Measurements from ENCODE around the gene ADGRL3. TPM values are rescaled to one million over a fixed set of nuclear protein-coding genes. Genes with fewer than 3 reads are reported as not detected.

ADGRL3 gene
- total RNA-seq, 2 experiments from 2014 or later: not detected

DNA sequence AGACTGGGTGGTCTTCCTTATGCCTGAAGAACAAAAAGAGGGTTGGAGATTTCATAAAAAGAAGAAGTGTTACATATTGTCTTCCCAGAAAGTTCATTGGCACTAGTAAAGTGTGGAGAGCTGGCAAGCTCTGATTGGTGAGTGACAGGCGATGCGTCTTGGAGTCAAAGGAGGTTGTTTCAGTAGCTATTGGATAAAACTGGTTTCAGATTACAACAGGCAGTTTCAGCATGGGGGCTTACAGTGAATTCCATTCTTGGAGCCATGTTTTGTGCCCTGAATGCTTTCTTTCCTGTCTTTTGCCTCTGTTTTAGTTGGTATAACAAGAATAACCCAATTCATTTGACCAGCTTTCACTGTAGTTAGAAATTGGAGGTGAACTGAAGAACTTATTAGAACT lies 750.5 kb downstream of the ADGRL3 start:
- H3K79me2 ChIP-seq (ENCODE audit: insufficient read depth, low read depth, low read length): no peaks in the 10 kb centered on the region
- intact Hi-C loops (cut with micrococcal nuclease; ENCODE audit: unreplicated experiment): no loop called here
- no peak for DNase-seq (ENCODE audit: low spot score)
- H3K4me2 ChIP-seq (ENCODE audit: low read length): no peak overlapping the region
- TF ChIP-seq EZH2phosphoT487 (IDR thresholded peaks at IDR 0.05; ENCODE audit: borderline replicate concordance, low read depth, low read length): no peak
- TF ChIP-seq, protein P1, sequence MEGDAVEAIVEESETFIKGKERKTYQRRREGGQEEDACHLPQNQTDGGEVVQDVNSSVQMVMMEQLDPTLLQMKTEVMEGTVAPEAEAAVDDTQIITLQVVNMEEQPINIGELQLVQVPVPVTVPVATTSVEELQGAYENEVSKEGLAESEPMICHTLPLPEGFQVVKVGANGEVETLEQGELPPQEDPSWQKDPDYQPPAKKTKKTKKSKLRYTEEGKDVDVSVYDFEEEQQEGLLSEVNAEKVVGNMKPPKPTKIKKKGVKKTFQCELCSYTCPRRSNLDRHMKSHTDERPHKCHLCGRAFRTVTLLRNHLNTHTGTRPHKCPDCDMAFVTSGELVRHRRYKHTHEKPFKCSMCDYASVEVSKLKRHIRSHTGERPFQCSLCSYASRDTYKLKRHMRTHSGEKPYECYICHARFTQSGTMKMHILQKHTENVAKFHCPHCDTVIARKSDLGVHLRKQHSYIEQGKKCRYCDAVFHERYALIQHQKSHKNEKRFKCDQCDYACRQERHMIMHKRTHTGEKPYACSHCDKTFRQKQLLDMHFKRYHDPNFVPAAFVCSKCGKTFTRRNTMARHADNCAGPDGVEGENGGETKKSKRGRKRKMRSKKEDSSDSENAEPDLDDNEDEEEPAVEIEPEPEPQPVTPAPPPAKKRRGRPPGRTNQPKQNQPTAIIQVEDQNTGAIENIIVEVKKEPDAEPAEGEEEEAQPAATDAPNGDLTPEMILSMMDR (conservative IDR thresholded peaks at IDR 0.05; ENCODE audit: low read length): no peak
- no peaks in the 10 kb centered on the region for H4K20me1 ChIP-seq (ENCODE audit: insufficient read depth, low read length)
- H2AFZ ChIP-seq (ENCODE audit: low read length): no peak overlapping the region
- no peak overlapping the region for H3K4me3 ChIP-seq (ENCODE audit: low read depth, low read length, poor library complexity, severe bottlenecking)
- no peak overlapping the region for H3K27ac ChIP-seq (ENCODE audit: low read depth, low read length, poor library complexity, severe bottlenecking)
- no peaks in the 10 kb centered on the region for H3K9me2 ChIP-seq (ENCODE audit: insufficient read depth, low read length)
- POLR2A ChIA-PET: no interaction called here
- BruUV-seq (replicated peaks): no TSS peak
- H3K36me3 ChIP-seq (ENCODE audit: insufficient read depth, low read length): no peaks in the 10 kb centered on the region
- no peaks in the 10 kb centered on the region for H3K4me1 ChIP-seq (ENCODE audit: insufficient read depth, low read length, poor library complexity, severe bottlenecking)
- CTCF ChIA-PET (ENCODE audit: unreplicated experiment): no interaction called here
- H3K9me3 ChIP-seq (ENCODE audit: low read length): no peaks in the 10 kb centered on the region

DNA sequence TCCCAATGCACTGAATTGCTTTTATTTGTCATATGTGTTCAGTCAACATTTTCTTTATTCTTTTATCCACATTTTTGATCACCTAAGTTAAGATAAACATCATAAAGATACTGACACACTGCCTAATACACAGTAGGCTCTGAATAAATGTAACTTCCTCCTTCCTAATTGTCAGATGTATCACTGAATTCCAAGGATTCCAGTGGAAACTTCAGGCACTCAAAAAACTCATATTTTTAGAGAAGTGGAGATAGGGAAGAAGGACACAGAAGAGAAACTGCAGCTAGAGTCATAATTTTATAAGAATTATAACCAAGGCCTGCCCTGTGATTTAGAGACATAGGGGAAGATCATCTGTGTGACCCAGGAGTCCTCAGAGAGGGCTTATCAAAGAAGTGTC lies 753.3 kb downstream of the ADGRL3 start:
- H3K9me2 ChIP-seq (ENCODE audit: insufficient read depth, low read length): no peaks in the 10 kb centered on the region
- H3K4me1 ChIP-seq (ENCODE audit: insufficient read depth, low read length, poor library complexity, severe bottlenecking): no peaks in the 10 kb centered on the region
- H4K20me1 ChIP-seq (ENCODE audit: insufficient read depth, low read length): no peaks in the 10 kb centered on the region
- no TSS peak for BruUV-seq (replicated peaks)
- TF ChIP-seq, protein P1 (conservative IDR thresholded peaks at IDR 0.05; ENCODE audit: low read length): no peak
- no peak for TF ChIP-seq EZH2phosphoT487 (IDR thresholded peaks at IDR 0.05; ENCODE audit: borderline replicate concordance, low read depth, low read length)
- H2AFZ ChIP-seq (ENCODE audit: low read length): no peak overlapping the region
- H3K79me2 ChIP-seq (ENCODE audit: insufficient read depth, low read depth, low read length): no peaks in the 10 kb centered on the region
- DNase-seq (ENCODE audit: low spot score): no peak
- no peak overlapping the region for H3K4me2 ChIP-seq (ENCODE audit: low read length)
- H3K4me3 ChIP-seq (ENCODE audit: low read depth, low read length, poor library complexity, severe bottlenecking): no peak overlapping the region
- intact Hi-C loops (cut with micrococcal nuclease; ENCODE audit: unreplicated experiment): no loop called here
- H3K36me3 ChIP-seq (ENCODE audit: insufficient read depth, low read length): no peaks in the 10 kb centered on the region
- ChIA-PET POLR2A (no interaction called here), CTCF (ENCODE audit: unreplicated experiment) (no interaction called here)
- no peak overlapping the region for H3K27ac ChIP-seq (ENCODE audit: low read depth, low read length, poor library complexity, severe bottlenecking)
- no peaks in the 10 kb centered on the region for H3K9me3 ChIP-seq (ENCODE audit: low read length)

DNA sequence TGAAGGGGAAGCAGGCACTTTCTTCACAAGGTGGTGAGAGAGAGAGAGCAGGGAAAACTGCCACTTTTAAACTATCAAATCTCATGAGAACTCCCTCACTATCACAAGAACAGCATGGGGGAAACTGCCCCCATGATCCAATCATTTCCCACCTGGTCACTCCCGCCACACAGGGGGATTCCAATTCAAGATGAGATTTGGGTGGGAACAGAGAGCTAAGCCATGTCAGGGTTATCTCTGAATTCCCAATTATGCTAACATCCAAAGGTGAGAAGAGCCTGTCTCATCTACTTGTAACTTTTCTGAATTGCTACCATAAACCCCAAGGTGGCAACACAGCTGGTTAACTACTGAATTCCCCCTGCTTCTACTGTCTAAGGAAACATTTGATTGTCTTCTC lies 758.5 kb downstream of the ADGRL3 start:
- ChIA-PET CTCF (ENCODE audit: unreplicated experiment) (no interaction called here), POLR2A (interaction anchor here (0.5 kb wide), 1 partner anchor 23 kb away, joined by 3 read pairs; no protein-coding TSS in a partner anchor)
- Histone ChIP-seq H3K27ac (ENCODE audit: low read depth, low read length, poor library complexity, severe bottlenecking) (no peak overlapping the region), H3K9me2 (ENCODE audit: insufficient read depth, low read length) (no peaks in the 10 kb centered on the region), H3K4me2 (ENCODE audit: low read length) (no peak overlapping the region), H4K20me1 (ENCODE audit: insufficient read depth, low read length) (no peaks in the 10 kb centered on the region), H3K4me3 (ENCODE audit: low read depth, low read length, poor library complexity, severe bottlenecking) (no peak overlapping the region), H3K4me1 (ENCODE audit: insufficient read depth, low read length, poor library complexity, severe bottlenecking) (no peaks in the 10 kb centered on the region), H3K79me2 (ENCODE audit: insufficient read depth, low read depth, low read length) (no peaks in the 10 kb centered on the region), H3K36me3 (ENCODE audit: insufficient read depth, low read length) (no peaks in the 10 kb centered on the region), H2AFZ (ENCODE audit: low read length) (no peak overlapping the region), H3K9me3 (ENCODE audit: low read length) (no peaks in the 10 kb centered on the region)
- no TSS peak for BruUV-seq (replicated peaks)
- intact Hi-C loops (cut with micrococcal nuclease; ENCODE audit: unreplicated experiment): no loop called here
- TF ChIP-seq EZH2phosphoT487 (IDR thresholded peaks at IDR 0.05; ENCODE audit: borderline replicate concordance, low read depth, low read length): no peak
- TF ChIP-seq, protein P1 (conservative IDR thresholded peaks at IDR 0.05; ENCODE audit: low read length): no peak
- DNase-seq (ENCODE audit: low spot score): no peak

Measured in OCI-LY7 (cell line).